Stimulated activated CD8-positive, alpha-beta memory T cell treated with anti-CD3 and anti-CD28 coated beads, Interleukin-15, amount 100 ng/mL, for 4 hours (primary cell): ENCODE measurements around the gene PSMC3.

Source experiments
- DNase-seq, 2 donors: peaks; one replicate each; pipeline ENCODE4 v3.0.0-alpha.2; 2020; ENCODE audit warnings: low read depth in 2 of 2

PSMC3 gene

GRCh38 chr11:47443028-47443700, 16.9 kb upstream of the PSMC3 start:
- DNase-seq, result no peak

GRCh38 chr11:47442514-47442913, 16.3 kb upstream of the PSMC3 start:
- DNase-seq, result no peak

DNA sequence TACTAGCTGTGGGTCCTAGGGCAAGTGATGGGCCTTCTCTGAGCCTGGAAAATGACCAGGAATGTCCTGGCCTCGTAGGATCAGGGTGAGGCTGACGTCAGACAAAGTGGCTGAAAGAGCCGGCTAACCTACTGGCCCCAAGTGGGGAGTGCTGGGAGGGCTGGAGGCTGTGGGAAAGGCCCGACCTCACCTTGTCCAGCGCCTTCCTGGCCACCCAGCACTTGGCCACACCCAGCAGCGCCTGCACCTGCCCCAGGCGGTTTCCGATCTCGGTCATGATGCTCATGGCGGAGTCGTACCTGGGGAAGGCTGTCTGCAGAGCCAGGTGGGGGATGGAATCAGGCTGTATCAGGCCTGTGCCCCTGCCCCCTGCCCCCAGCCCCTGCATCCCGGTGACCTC, 15.2 kb upstream of the PSMC3 start:
- DNase-seq, result no peak

DNA sequence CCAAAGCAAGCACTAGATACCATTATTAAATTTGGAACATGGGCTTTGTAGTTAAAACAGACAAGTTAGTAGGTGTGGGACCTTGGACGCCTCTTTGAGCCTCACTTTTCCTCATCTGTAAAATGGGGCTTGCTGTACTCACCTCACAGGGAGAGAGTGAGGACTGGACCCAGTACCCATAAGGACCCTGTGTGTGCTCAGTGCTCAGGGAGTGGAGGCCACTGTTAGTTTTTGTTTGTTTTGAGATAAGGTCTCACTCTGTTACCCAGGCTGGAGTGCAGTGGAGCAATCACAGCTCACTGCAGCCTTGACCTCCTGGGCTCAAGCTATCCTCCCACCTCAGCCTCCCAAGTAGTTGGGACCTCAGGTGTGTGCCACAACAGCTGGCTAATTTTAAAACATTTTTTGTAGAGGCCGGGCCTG, 13.8 kb upstream of the PSMC3 start:
- no peak for DNase-seq

GRCh38 chr11:47438721-47439120, 12.5 kb upstream of the PSMC3 start:
- no peak for DNase-seq

DNA sequence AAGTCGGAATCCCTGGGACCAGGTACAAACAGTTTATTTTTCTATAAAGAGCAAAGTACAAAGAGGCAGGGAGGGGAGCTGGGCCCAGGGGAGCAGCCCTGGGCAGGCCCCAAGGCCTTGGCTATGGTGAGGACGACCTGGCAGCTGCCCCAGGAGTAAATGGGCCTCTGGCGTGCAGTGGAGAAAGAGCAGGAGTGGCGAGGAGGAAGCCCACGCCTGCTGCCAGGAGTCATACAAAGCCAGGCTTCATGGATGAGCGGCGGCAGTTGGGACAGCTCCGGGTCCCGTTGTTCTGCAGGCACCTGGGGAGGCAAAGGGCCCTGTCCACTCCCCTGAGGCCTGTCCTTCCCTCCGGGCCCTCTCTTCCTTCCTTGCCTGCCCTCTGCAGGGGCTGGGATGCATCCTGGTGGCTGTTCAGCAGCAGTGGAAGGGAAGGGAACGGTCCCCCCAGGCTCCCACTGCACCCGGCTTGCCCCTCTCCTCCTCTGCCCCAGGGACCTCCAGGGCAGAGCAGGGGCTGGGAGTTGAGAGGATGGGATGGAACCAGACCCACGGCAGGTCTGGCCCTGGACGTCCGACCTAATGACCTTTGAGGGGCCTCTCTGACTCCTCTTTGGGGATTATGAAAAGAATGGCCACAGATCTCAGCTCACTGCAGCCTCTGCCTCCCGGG, 11.6 kb upstream of the PSMC3 start:
- no peak for DNase-seq

GRCh38 chr11:47437218-47437745, 11.0 kb upstream of the PSMC3 start:
- DNase-seq, result no peak

DNA sequence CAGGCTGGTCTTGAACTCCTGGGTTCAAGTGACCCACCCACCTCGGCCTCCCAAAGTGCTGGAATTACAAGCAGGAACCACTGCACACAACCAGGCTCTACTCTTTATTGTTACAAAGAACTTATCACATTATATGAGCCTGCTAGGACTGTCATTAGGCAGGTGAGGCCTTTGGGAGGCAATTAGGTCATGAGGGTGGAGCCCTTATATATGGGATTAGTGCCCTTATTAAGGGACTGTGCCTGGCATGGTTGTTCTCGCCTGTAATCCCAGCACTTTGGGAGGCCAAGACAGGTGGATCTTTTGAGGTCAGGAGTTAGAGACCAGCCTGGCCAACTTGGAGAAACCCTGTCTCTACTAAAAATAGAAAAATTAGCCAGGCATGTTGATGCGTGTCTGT, 10.5 kb upstream of the PSMC3 start:
- DNase-seq, result no peak

- no peak for DNase-seq
Observed at GRCh38 chr11:47435687-47436086, 9.4 kb upstream of the PSMC3 start.

DNA sequence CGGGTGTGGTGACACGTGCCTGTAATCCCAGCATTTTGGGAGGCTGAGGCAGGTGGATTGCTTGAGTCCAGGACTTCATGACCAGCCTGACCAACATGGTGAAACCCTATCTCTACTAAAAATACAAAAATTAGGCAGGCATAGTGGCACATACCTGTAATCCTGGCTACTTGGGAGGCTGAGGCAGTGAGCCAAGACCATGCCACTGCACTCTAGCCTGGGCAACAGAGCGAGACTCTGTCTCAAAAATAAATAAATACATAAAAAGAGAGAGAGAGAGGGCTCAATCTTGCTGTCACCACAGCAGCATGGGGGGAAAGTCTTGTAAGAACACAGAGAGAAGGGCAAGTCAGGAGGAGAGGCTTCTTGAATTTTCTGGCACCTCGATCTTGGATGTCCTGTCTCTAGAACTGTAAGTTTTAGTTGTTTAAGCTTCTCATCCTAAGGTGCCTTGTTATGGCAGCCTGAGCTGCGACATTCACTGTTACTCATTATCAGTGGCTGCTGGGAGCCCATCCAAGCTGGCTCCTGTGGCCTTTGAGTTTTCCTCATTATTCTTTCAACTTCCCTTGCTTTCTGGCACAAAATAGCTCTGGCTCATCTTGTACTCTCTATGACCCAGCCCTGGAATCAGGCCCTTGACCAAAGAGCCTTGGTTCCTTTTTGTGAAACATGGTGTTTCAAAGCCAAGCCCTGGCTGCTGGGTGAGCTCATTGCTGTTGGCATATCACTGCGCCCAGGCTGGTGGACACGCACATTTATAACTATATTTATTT, 8.0 kb upstream of the PSMC3 start:
- no peak for DNase-seq

- no peak for DNase-seq
Observed at GRCh38 chr11:47433157-47433556, 6.9 kb upstream of the PSMC3 start.

GRCh38 chr11:47431356-47432083, 5.3 kb upstream of the PSMC3 start:
- no peak for DNase-seq

DNA sequence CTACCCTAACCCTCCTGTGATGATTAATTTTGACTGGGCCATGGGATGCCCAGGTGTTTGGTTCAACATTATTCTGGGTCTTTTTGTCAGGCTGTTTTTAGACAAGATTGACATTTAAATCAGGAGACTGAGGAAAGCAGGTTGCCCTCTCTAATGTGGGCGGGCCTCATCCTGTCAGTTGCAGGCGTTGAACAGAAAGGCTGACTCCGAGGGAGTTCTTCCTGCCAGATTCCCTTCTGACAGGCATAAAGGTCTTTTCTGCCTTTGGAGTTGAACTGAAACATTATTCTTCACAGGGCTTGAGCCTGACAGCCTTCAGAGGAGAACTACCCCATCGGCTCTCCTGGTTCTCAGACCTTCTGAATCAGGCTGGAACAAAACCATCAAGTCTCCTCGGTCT, 4.3 kb upstream of the PSMC3 start:
- DNase-seq, result no peak

- no peak for DNase-seq
Observed at GRCh38 chr11:47425611-47426010, 628 bp downstream of the PSMC3 start.

GRCh38 chr11:47418454-47419259, 7.6 kb downstream of the PSMC3 start:
- DNase-seq, result no peak

DNA sequence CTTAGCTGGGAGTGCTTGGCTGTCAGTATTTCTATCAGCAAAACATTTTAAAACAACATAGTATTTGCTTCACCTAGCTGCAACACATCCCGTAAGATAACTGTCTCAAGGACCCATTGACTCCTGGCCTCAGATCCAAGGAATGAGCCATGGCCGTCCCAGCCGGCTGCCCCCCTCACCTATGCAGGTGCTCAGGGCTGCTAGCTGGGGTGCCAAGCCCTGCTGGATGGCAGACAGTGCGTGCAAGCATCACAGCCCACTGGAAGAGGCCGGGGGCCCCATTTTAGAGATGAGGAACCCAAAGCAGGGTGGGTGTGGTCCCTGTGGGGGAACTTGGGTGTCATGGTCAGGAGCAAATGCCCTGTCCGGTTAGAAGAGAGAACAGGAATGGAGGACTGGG, 8.5 kb downstream of the PSMC3 start:
- DNase-seq, result no peak

DNA sequence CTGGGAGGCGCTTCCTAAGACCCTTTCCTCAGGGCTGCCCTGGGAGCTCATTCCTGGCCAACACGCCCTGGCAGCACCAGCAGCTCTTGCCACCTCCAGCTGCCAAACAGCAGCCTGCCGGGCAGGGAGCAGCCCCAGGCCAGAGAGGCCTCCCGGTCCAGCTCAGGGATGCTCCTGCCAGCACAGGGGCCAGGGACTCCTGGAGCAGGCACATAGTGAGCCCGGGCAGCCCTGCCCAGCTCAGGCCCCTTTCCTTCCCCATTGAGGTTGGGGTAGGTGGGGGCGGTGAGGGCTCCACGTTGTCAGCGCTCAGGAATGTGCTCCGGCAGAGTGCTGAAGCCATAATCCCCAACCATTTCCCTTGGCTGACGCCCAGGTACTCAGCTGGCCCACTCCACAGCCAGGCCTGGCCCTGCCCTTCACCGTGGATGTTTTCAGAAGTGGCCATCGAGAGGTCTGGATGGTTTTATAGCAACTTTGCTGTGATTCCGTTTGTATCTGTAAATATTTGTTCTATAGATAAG, 10.2 kb downstream of the PSMC3 start:
- DNase-seq, result no peak

DNA sequence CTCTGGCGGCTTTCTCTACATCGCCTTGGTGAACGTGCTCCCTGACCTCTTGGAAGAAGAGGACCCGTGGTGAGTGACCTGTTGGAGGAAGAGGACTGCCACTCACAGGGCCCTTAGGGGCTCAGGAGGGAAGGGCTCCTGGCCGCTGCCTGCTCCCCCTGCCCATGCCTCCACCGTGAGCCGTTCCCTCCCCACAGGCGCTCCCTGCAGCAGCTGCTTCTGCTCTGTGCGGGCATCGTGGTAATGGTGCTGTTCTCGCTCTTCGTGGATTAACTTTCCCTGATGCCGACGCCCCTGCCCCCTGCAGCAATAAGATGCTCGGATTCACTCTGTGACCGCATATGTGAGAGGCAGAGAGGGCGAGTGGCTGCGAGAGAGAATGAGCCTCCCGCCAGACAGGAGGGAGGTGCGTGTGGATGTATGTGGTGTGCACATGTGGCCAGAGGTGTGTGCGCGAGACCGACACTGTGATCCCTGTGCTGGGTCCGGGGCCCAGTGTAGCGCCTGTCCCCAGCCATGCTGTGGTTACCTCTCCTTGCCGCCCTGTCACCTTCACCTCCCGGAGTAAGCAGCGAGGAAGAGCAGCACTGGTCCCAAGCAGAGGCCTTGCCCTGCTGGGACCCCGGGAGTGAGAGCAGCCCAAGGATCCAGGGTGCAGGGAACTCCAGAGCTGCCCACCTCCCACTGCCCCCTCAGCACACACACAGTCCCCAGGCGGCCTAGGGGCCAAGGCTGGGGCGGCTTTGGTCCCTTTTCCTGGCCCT, 11.0 kb downstream of the PSMC3 start:
- no peak for DNase-seq

DNA sequence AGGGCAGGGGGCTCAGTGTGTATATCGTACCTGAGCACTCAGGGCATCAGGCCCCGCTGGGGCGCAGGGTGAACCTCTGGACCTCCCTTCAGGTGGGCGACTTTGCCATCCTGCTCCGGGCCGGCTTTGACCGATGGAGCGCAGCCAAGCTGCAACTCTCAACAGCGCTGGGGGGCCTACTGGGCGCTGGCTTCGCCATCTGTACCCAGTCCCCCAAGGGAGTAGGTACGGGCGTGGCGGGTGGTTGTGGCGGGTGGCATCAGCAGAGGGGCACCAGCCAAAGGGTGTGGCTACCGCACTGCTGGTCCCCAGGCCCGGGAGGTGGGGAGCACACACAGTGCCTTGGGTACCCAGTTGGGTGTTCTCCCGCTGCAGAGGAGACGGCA, 11.6 kb downstream of the PSMC3 start:
- DNase-seq, result no peak
